MG63 (cell line): ENCODE measurements around the gene CACNA1C. TPM values are rescaled to one million over a fixed set of nuclear protein-coding genes. Genes with fewer than 3 reads are reported as not detected.

ENCODE experiments used
- DNase-seq: peaks from one replicate; pipeline ENCODE4 v3.0.0-alpha.2; 2020
- H3K27me3 ChIP-seq: fragments of 250-450 bp; sonication (Bioruptor Pico); 2 replicates; pipeline ENCODE4 v1.5.1; 2020; ENCODE audit warnings: mild to moderate bottlenecking, moderate library complexity
- H3K36me3 ChIP-seq: fragments of 250-450 bp; sonication (Bioruptor Pico); 2 replicates; pipeline ENCODE4 v1.5.1; 2020; ENCODE audit warnings: mild to moderate bottlenecking, moderate library complexity
- H3K4me3 ChIP-seq: fragments of 250-450 bp; sonication (Bioruptor Pico); 2 replicates; pipeline ENCODE4 v1.5.1; 2020; ENCODE audit warnings: mild to moderate bottlenecking, moderate library complexity
- H3K9me3 ChIP-seq: fragments of 250-450 bp; sonication (Bioruptor Pico); 2 replicates; pipeline ENCODE4 v1.5.1; 2020; ENCODE audit warnings: mild to moderate bottlenecking, moderate library complexity
- total RNA-seq: library from RNA; depleted of rRNA; stranded (reverse); fragments of >200 nt; shearing (Covaris generic); gene quantifications from 2 replicates; pipeline ENCODE4 v1.2.3, GENCODE V29; 2014; ENCODE audit warnings: low replicate concordance

The CACNA1C gene
- total RNA-seq, 1 experiment from 2014 or later: 1.4 TPM

DNA sequence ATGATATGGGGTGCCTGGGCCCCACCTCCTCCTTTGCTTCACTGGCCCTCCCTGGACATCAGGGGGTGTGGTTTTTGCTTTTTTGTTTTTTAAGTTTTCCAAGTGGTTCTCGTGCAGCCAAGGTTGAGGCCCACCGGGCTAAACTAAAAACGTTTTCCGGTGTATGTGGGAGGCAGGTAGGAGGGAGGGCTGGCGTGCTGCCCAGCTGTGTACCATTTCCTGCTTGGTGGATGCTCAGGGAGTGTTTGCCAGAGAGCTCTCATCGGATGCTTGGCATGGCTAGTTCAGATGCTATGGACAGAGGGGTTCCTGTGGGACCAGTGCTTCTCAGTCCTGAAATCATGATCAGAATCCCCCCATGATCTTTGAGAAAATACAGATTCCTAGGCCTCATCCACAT, 246.4 kb downstream of the CACNA1C start:
- Histone ChIP-seq H3K4me3 (no peak overlapping the region), H3K36me3 (no peaks in the 10 kb centered on the region), H3K27me3 (no peaks in the 10 kb centered on the region), H3K9me3 (no peaks in the 10 kb centered on the region)
- DNase-seq: no peak

DNA sequence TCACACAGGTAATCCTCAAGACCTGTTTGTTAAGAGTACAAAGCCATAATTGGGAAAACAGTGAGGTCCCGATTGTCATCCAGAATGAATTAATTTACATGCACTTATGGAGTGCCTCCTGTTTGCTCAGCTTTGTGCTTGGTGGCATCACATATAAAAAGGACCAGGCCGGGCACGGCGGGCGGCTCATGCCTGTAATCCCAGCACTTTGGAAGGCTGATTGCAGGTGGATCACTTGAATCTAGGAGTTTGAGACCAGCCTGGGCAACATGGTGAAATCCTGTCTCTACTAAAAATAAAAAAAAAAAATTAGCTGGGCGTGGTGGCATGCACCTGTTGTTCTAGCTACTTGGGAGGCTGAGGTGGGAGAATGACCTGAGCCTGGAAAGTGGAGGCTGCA, 247.4 kb downstream of the CACNA1C start:
- no peaks in the 10 kb centered on the region for H3K27me3 ChIP-seq

DNA sequence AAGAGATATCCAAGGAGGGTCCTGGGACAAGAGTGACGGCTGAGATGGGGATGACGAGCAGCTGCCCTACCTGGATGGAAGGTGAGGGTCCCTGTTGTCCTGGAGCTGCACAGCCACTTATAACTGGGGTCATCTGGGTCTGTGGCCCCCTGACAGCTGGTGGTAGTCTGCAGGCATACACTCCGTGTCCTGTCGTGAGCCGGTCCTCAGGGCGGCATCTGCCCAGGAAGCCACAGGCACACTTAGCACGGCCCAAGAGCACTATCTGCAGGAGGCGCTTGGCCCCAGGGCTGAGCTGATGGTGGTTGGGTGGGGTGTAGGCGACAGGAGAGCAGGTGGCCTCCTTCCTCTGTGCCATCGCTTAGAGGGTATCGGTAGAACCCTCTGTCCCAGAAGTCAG, 248.1 kb downstream of the CACNA1C start:
- H3K4me3 ChIP-seq: no peak overlapping the region
- no peaks in the 10 kb centered on the region for H3K27me3 ChIP-seq
- DNase-seq: no peak
- no peaks in the 10 kb centered on the region for H3K9me3 ChIP-seq
- no peaks in the 10 kb centered on the region for H3K36me3 ChIP-seq

More for the DNA sequence above, 247.4 kb downstream of the CACNA1C start:
- DNase-seq: no peak
- Histone ChIP-seq H3K36me3 (no peaks in the 10 kb centered on the region), H3K9me3 (no peaks in the 10 kb centered on the region), H3K4me3 (no peak overlapping the region)

DNA sequence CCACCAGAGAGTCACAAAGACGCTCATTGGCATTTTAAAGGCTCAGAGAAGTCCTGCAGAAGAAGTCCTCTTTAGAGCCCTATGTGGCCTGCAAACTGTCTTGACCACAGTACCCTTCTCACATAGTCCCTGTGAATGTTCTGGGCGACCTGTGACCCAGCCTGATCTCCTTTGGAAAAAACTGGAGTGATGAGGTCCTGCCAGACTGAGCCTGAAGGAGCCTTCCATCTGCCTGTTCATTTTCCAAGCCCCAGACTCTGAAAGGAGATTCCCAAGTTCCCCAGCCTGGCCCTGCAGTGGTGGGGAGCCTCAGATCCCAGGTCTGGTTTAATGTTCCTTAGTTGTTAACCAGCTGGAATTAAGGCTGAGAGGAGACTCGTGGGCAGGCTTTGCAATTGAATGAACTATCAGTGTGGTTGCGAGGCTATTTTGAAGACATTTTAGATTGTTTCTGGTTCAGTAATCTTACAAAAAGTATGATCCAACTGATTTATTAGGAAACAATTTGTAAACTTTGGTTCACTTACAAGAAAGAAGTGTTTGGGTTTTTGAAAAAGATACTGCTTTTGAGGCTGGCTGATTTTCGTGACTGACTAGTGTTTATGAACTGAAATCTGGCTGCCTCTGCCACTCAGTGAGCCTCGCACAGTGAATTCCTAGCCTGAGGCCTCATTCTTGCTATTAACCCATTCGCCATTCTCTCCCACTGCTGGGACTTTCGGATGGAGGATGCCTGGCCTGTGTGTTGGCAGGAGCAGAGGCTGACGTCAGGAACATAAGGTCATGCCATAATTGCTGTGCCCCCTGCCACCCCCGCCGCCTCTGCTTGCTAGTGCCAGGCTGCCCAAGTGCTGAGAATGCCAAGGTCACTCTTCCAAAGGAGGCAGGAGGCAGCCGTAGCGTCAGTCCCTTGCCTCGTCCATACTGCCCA, 249.0 kb downstream of the CACNA1C start:
- no peaks in the 10 kb centered on the region for H3K27me3 ChIP-seq
- DNase-seq: peak; percentile 91
- H3K4me3 ChIP-seq: no peak overlapping the region
- H3K9me3 ChIP-seq: no peaks in the 10 kb centered on the region
- no peaks in the 10 kb centered on the region for H3K36me3 ChIP-seq

DNA sequence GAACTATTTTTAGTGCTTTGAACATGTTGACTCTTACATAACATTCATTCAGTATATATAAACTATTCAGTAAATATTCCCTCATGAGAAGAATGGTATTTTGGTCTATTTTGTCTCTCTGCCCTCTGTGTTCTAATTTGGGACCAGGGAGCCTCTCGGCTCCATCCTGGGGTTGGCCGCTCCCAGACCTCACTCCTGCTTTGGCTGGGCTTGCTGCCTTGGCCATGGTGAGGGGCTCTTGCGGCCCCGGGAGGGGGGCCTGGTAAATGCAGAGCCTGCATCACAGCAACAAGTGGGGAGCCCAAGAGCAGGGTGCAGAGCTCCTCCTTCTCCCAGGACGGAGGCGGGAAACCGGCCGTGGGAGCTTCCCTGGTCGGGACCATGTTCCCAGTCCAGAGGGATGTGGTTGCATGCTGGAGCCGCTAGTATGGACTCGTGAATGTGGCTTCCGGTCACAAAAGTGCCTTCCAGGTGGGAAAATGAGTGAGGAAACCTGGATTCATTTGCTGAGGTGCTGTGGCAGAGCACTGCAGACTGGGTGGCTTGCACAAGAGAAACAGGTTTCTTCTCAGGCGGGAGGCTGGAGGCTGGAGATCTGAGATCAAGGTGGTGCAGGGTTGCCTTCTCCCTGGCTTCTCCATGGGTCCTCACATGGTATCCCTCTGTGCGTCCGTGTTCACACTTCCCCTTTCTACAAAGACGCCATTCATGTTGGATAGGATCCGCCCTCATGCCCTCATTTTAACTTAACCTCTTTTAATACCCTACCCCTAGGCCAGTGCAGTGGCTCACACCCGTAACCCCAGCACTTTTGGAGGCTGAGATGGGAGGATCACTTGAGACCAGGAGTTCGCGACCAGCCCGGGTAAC, 250.2 kb downstream of the CACNA1C start:
- DNase-seq: no peak
- Histone ChIP-seq H3K27me3 (no peaks in the 10 kb centered on the region), H3K9me3 (no peaks in the 10 kb centered on the region), H3K36me3 (no peaks in the 10 kb centered on the region), H3K4me3 (no peak overlapping the region)

DNA sequence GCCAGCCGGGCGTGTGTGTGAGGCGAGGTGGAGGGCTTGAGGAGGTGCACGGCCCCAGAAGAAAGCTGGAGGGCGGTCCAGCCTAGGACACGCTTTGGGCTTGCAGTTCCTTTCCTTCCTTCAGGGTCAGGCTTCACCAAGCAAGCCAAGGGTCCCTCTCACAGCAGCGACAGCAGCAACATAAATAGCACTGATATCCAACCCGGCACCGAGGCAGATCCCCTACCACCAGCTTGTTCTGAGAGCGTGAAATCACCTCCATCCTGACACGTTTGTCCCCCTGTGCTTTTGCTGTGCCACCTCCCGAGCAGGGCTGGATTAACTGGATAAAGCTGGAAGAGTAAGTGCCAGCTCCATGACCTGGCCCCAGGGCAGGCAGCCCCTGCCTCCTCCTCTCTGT, 251.4 kb downstream of the CACNA1C start:
- no peak for DNase-seq
- H3K4me3 ChIP-seq: no peak overlapping the region
- H3K9me3 ChIP-seq: peaks cover 3% of the 10 kb centered on the region; the same call in 1 of the 2 replicates
- H3K27me3 ChIP-seq: no peaks in the 10 kb centered on the region
- H3K36me3 ChIP-seq: no peaks in the 10 kb centered on the region; the same call in 1 of the 2 replicates

DNA sequence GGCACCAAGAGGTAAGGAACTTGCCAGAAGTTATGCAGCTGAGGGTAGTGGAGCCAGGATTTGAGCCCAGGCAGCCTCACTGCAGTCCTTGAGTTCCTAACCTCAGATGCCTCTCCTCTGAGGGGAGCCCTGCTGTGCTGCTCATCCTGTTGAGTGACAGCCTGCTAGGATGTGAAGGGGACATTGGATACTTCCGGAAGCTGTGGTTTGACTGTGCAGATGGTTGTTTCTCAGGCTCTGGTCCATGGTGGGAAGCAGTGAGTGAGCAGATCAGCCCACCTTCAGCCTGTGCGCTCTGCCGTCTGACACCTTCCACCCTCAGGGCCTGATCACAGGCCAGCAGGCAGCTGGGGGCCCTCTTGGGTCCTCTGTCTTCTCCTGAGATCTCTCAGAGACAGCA, 253.2 kb downstream of the CACNA1C start:
- Histone ChIP-seq H3K4me3 (no peak overlapping the region), H3K27me3 (no peaks in the 10 kb centered on the region), H3K36me3 (no peaks in the 10 kb centered on the region; the same call in 1 of the 2 replicates), H3K9me3 (peaks cover 3% of the 10 kb centered on the region; the same call in 1 of the 2 replicates)
- DNase-seq: peak; percentile 49

DNA sequence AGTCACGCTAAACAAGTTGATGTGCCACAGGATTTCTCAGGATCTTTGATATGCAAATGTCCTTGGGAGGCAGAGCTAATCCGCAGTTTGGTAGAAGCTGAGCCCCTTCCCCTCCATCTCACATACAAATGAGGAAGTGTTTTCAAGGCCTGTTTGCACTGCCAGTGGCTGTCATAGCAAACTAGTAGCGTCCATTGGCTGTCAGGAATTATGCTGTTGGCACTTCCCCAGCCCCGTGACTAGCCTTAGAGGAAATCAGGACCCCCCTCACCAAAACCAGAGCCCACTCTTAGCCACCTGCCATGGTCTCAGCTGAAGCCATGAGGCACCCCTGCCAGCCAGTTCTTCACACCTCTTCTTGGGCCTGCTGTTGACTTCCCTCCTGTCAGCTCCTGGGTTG, 253.9 kb downstream of the CACNA1C start:
- DNase-seq: no peak
- Histone ChIP-seq H3K36me3 (no peaks in the 10 kb centered on the region; the same call in 1 of the 2 replicates), H3K27me3 (no peaks in the 10 kb centered on the region), H3K9me3 (peaks cover 3% of the 10 kb centered on the region; the same call in 1 of the 2 replicates), H3K4me3 (no peak overlapping the region)

DNA sequence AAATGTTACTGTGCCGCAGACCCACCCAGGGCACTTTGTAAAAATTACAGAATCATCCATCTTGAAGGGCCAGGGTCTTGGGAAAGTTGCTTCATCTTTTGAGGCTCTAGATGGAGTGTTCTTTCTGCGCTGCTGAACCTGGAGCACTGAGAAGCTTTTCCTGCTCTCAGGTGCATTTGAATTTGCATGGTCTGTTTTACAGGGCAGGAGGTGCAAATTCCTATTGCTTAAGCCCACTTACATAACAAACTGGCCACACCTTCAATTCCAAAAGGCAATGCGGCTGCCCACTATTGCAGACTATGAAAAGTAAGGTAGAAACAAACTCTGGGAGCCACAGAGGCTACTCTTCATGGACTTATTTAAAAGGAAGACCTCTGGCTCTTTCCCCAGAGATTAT, 254.8 kb downstream of the CACNA1C start:
- H3K9me3 ChIP-seq: peaks cover 3% of the 10 kb centered on the region; the same call in 1 of the 2 replicates
- no peak overlapping the region for H3K4me3 ChIP-seq
- DNase-seq: no peak
- no peaks in the 10 kb centered on the region; the same call in 1 of the 2 replicates for H3K36me3 ChIP-seq
- H3K27me3 ChIP-seq: no peaks in the 10 kb centered on the region

DNA sequence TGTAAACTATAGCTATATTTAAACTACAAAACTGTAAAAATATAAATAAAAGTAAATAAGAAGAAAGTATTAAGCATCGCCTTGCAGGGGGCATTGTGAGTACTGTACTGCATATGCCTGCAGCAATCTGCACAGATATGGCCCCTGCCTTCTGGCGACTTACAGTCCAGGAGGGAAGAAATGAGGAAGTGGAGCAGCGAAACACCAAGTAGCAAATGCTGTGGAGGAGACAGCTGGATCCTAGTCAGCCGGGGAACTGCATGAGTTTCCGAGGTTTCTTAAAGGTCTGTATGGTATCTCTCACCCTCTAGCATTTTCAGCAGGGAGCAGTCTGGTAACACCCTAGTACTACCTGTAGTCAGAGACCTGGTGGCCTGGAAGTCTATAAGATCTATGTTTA, 256.9 kb downstream of the CACNA1C start:
- DNase-seq: no peak

DNA sequence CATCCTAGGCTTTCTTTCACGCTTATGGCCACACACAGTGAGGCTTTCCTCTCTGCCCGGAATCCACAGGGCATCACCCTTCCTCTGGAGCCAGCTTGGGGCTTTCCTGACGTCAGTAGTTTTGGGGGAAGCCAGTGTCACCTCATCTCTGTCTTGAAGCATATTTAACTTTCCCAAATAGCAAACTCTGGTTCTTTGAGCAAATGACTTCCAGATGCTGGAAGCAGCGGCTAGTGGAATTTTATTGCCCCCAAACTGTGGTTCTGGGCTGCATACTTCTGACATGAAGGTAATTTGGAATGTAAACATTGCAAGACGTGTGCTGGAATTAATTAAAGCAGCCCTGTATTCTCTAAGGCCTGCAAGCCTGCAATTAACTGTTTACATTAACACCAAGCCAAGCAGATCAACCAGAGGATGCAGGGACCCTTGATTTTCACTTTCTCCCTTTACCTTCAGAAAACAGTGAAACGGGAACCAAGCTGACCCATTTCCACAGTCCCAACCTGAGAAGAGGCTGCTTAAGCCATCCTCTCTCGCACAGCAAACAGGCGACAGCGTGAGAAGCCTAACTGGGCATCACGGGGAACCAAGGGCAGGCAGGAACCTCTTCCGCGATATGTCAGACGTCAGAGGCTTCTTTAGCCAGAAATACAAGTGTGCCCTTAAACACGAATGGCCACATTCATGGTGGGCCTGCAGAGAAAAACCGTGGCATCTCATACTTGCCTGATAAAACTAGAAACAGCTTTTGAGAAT, 258.4 kb downstream of the CACNA1C start:
- H3K4me3 ChIP-seq: no peak overlapping the region
- no peak for DNase-seq
- H3K36me3 ChIP-seq: no peaks in the 10 kb centered on the region; the same call in 1 of the 2 replicates
- no peaks in the 10 kb centered on the region for H3K27me3 ChIP-seq
- peaks cover 3% of the 10 kb centered on the region; the same call in 1 of the 2 replicates for H3K9me3 ChIP-seq

More for the DNA sequence above, 256.9 kb downstream of the CACNA1C start:
- peaks cover 3% of the 10 kb centered on the region; the same call in 1 of the 2 replicates for H3K9me3 ChIP-seq
- H3K4me3 ChIP-seq: no peak overlapping the region
- H3K27me3 ChIP-seq: no peaks in the 10 kb centered on the region
- no peaks in the 10 kb centered on the region; the same call in 1 of the 2 replicates for H3K36me3 ChIP-seq

DNA sequence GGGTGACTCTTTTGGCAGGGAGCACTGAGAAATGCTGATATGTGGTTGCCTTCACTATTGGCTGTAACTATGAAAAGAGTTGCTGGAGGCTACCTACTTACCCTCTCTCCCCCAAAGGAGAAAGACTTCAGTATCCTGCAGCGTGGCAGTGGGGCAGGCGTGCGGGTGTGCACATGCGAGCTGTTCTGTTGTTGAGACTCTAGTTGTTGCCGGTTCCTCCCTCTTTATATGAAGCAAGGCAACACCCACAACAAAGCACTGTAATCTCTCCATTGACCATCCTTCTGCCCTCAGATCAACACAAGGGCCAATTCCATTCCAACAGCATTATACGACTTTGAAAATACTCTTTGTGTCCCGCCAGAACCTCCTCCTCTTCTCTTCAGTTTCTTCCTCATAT, 259.4 kb downstream of the CACNA1C start:
- no peak for DNase-seq
- H3K4me3 ChIP-seq: no peak overlapping the region
- H3K27me3 ChIP-seq: no peaks in the 10 kb centered on the region
- peaks cover 3% of the 10 kb centered on the region; the same call in 1 of the 2 replicates for H3K9me3 ChIP-seq
- no peaks in the 10 kb centered on the region; the same call in 1 of the 2 replicates for H3K36me3 ChIP-seq

DNA sequence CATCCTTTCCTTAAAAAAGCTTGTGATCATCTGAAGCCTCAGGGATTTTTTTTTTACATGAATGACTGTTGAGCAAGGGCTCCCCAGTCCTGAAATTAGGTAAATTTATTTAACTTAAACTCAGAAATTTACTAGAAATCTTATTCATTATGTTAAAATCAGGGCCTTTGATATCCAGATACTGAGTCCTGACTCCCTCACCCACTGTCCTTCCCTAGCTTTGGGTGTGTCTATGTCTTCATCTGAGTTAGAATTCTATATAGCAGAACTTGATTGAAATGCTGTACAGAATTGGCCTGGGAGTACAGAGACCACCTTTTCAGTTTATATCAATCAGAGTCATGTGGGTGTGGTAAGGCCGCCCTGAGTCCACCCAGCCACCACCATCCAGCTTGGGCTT, 260.0 kb downstream of the CACNA1C start:
- Histone ChIP-seq H3K27me3 (no peaks in the 10 kb centered on the region), H3K36me3 (no peaks in the 10 kb centered on the region; the same call in 1 of the 2 replicates), H3K4me3 (no peak overlapping the region), H3K9me3 (peaks cover 3% of the 10 kb centered on the region; the same call in 1 of the 2 replicates)
- no peak for DNase-seq

DNA sequence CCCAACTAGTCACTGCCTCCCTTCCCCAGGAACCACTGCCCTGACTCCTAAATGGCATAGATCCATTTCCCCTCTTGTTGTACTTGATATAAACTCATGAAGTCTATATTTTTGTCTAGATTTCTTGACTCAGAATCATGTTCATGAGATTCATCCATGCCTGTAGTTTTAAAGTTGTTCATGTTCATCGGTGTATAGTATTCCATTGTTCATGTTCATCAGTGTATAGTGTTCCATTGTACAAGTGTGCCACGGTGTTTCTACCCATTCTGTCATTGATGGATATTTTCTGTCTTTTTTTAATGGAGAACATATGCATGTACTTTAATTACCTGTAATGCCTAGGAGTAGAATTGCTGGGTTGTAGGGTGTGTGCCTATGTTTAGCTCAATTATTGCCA, 261.7 kb downstream of the CACNA1C start:
- DNase-seq: no peak
- Histone ChIP-seq H3K36me3 (no peaks in the 10 kb centered on the region), H3K9me3 (no peaks in the 10 kb centered on the region), H3K27me3 (no peaks in the 10 kb centered on the region), H3K4me3 (no peak overlapping the region)

DNA sequence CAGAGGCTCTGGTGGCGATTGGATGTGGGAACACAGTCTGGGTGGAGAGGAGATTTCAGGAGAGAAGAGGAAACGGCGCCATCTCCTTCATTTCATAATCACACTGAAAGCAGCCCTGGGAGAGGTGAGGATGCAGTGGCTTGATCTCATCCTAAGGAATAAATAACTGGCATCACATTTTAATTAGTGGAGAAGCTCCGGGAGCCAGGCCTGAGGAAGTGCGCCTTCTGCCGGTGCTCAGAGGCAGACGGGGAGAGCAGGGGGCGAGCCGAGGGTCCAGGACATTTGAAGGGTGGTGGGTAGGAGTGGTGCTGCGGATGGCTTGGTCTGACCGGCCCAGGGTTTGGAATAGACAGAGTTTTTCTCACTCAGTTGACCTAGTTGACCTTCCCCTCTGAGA, 265.0 kb downstream of the CACNA1C start:
- Histone ChIP-seq H3K4me3 (no peak overlapping the region), H3K27me3 (no peaks in the 10 kb centered on the region), H3K9me3 (no peaks in the 10 kb centered on the region), H3K36me3 (no peaks in the 10 kb centered on the region)
- no peak for DNase-seq

DNA sequence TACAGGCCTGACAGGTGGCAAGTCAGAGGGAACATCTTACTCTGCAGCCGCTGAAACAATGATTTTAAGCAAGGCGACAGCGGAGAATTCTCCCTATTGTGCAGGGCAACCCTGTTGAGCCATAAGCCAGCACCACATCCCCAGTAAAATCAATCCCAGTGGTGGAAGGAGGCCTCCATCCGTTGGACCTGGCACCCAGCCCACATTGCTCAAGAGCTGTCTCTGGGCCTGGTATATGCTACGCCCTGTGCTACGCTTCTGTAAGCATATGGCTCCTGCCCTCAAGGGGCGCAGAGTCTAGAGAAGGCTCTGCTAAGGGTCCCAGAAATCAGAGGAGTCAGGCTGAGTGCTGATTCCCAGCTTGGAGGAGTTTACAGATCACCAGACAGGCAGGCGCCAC, 265.5 kb downstream of the CACNA1C start:
- Histone ChIP-seq H3K36me3 (no peaks in the 10 kb centered on the region), H3K27me3 (no peaks in the 10 kb centered on the region), H3K4me3 (no peak overlapping the region), H3K9me3 (no peaks in the 10 kb centered on the region)
- DNase-seq: no peak
